CD4-positive, alpha-beta T cell treated with Interleukin-17A for 1 hour (primary cell): ENCODE measurements around the gene CMBL.
"Not testable (repeated sequence)": the region's sequence is repeated elsewhere in the genome, so short reads cannot be mapped to it uniquely, and the experiment has no call there.

Experiments
- DNase-seq: peaks from one replicate; pipeline ENCODE4 v3.0.0-alpha.2; 2020

Gene CMBL

GRCh38 chr5:10253390-10253789 is 54.3 kb downstream of the CMBL start:
- no peak for DNase-seq

- DNase-seq = no peak
Measured at GRCh38 chr5:10251405-10251804, 56.3 kb downstream of the CMBL start.

DNA sequence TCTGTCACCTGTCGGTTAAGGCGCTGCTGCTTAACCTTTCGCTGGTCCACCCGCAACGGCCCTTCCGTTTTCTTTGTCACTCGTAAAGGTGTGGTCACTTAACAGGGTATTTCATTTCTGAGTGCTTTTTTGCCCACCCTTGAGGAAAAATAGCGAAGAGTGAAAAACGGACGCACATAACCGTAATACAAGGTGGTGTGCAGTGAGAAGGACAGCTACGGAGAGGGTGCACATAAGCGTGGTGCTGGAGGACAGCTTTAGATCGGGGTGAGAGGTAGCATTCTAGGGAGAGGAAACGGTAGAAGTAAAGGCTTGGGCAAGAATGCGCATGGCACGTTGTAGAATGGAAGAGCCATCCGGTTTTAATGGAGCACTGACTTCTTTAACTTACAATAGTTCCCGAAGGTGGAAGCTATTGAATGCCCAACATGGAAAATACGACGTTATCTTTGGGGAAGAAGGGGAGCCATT is 56.9 kb downstream of the CMBL start:
- peak; percentile 41 for DNase-seq

DNA sequence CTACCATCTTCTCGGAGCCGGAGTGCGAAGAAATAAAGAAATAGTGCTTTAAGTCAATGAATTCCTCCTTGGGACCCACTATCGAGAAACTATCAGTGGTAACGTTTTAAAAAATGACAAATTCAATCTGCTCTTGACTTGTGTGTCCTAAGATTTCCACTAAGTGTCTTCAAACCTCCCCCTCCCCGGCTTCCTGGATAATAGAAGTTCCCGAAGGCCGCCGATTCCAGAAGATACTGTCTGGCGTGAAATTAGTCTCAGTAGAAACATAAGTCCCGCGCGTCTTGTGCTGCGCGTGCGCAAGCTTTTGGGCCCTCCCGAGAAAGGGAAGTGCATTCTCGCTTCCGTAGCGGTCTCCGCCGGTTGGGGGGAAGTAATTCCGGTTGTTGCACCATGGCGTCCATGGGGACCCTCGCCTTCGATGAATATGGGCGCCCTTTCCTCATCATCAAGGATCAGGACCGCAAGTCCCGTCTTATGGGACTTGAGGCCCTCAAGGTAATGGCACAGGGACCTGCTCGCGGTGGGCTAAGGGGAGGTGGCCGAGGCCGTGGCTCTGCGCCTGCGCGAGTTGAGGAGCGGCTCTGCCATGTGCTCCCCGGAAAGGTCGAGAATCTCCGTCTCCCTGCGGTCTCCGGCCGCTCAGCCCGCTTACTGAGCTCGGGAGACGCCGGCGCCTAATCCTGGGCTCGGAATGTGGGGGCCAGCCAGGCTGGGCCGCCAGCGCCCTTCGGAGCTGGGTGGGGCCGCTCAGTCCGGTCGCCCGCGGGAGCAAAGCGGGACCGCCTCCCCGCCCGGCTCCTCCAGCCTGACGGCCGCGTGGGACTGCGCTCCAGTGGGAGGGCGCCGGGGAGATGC is 57.5 kb downstream of the CMBL start, which contains the start of gene CCT5:
TSS of gene CCT5 (plus strand) at position 333 of the 858 bp plus-strand sequence. CDS start at position 394, 61 bp downstream.
- DNase-seq = peak; percentile 96

DNA sequence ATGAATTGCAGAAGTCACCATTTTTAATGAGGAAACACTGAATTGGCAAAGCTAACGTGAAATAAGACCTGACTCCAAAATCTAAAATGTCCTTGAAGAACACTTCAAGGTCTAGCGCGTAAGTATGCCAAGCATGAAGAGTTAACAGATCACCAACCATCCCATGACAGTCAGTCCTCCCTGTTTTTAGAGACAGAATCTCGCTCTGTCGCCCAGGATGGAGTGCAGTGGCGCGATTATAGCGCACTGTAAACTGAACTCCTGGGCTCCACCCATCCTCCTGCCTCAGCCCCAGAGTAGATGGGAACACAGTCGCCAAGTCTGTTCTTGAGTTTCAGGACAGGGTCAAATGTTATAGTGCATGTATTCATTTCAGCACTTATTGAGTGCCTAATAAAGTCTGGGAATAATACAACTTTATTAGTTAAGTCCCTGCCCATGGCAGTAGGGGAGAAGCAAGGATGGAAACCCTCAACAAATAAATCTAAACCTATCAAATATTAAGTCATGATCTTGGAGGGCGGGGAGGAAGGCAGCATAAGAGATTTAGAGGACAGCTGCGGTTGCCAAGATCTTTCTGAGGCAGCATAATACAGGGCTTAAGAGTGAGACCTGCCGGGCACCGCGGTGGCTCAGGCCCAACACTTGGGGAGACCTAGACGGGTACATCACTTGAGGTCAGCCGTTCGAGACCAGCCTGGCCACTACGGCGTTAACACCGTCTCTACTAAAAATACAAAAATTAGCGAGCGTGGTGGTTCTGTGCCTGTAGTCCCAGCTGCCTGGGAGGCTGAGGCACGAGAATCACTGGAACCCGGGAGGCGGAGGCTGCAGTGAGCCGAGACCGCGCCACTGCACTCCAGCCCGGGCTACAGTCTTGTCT is 59.1 kb downstream of the CMBL start:
- DNase-seq = no peak

DNA sequence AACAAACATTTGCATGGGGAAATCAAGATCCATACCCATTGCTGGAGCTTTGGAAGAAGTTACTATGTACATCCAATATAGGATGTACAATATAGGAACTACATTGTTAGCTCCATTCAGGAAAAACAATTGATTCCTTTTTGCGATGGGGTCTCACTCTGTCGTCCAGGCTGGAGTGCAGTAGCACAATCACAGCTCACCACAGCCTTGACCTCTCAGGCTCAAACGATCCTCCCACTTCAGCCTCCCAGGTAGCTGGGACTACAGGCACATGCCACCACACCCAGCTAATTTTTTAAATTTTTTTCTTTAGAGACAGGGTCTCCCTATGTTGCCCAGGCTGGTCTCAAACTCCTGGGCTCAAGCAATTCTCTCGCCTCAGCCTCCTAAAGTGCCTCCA is 60.5 kb downstream of the CMBL start:
- DNase-seq = not testable (repeated sequence)

DNA sequence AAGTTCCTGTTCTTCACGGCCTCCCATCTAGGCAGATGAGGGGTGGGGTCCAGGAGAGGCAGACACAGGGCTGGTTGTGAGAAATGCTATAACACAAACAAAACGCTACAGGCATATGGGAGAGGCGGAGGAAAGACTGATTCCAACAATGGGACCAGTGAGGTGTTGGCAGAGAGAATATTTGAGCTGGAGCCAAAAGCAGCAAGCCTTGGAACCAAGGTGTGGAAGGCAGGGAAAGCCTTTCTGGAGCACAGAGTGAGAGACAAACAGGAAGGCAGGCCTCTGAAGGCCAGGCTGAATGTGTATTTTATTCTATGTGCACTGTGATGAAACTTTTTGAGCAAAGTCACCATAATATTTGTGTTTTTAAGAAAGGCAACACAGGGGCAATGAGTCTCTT is 60.9 kb downstream of the CMBL start:
- DNase-seq = no peak

DNA sequence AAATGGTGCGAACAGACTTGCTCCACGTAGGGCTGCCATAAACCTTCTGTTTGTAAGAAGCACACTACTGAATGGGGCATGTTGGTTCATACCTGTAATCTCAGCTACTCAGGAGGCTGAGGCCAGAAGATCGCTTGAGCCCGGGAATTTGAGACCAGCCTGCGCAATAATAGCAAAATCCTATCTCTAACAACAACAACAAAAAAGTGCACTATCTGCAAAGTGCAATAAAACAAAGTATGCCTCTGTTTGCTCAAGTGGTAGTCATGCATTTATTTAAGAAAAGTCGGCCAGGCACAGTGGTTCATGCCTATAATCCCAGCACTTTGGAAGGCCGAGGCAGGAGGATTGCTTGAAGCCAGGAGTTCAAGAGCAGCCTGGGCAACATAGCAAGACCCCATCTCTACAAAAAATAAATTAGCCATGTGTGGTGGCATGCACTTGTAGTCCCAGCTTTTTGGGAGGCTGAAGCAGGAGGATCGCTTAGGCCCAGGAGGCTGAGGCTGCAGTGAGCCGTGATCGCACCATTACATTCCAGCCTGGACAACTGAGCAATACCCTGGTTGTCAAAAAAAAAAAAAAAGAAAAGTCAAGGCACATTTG is 63.3 kb downstream of the CMBL start:
- DNase-seq = no peak

- no peak for DNase-seq
Measured at GRCh38 chr5:10243660-10244240, 64.0 kb downstream of the CMBL start.

- DNase-seq = no peak
Measured at GRCh38 chr5:10235350-10235749, 72.4 kb downstream of the CMBL start.

GRCh38 chr5:10233505-10233904 is 74.2 kb downstream of the CMBL start:
- no peak for DNase-seq

- DNase-seq = no peak
Measured at GRCh38 chr5:10233011-10233410, 74.7 kb downstream of the CMBL start.

GRCh38 chr5:10232386-10232785 is 75.3 kb downstream of the CMBL start:
- no peak for DNase-seq

DNA sequence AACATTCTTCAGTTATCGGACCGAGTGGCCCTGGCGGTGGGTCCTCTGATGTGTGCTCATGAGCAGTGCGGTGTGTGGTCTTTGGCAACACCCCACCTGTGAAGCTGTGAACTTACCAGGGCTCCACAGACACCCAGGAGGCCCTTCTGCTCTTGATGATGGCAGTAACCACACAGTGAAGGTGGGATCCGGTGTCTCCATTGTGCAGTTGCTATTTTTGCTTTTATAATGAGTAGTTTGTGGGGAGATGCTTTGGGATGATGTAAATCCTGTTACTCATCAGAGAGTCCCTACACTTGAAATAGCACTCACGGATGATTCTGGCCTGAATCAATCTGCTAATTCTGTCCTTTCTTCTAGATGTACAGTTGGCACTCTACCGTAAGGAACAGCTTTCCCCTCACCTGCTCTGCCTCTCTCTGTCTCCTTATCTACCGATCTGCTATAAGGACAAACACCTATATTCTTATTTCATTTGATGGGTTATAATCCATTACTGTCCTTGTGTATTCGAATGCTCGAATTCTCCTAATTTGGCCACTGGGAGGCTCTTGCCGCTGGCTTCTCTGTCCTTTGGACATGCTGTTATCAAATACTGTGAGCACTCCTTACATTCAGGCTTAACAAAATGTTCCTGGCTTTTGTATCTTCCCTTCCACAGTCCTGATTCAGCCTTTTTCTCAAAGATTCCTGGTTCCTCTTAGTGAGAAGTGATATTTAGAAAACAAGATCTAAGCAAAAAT is 78.2 kb downstream of the CMBL start:
- DNase-seq = no peak

GRCh38 chr5:10228288-10228687 is 79.4 kb downstream of the CMBL start:
- DNase-seq = no peak
